ENCODE results near the gene ATP1B3. TPM values are rescaled to one million over a fixed set of nuclear protein-coding genes. Genes with fewer than 3 reads are reported as not detected.
"Not testable (repeated sequence)": the region's sequence is repeated elsewhere in the genome, so short reads cannot be mapped to it uniquely, and the experiment has no call there.

Gene ATP1B3
- total and polyA plus RNA-seq, 8 donors = 107 to 262 (median 127) TPM

DNA sequence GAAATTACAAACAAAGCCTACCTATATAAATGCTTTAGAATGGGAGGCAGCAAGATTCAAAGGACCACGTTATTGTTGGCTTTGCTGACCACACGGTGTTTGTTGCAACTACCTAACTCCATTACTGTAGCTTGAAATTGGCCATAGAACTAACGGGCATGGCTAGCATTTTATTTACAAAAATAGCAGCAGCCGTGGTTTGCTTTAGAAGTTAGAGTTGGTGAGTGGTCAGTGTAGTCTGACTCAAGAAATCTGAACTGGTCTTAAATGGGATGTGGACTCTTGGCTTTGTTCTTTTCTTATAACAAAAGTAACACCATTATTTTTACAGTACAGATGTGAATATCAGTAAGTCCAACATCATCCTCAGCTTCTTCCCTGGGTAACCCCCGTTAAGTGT lies 10.6 kb downstream of the ATP1B3 start:
- no peaks in the 10 kb centered on the region for H3K9me3 ChIP-seq
- TF ChIP-seq, protein P1, sequence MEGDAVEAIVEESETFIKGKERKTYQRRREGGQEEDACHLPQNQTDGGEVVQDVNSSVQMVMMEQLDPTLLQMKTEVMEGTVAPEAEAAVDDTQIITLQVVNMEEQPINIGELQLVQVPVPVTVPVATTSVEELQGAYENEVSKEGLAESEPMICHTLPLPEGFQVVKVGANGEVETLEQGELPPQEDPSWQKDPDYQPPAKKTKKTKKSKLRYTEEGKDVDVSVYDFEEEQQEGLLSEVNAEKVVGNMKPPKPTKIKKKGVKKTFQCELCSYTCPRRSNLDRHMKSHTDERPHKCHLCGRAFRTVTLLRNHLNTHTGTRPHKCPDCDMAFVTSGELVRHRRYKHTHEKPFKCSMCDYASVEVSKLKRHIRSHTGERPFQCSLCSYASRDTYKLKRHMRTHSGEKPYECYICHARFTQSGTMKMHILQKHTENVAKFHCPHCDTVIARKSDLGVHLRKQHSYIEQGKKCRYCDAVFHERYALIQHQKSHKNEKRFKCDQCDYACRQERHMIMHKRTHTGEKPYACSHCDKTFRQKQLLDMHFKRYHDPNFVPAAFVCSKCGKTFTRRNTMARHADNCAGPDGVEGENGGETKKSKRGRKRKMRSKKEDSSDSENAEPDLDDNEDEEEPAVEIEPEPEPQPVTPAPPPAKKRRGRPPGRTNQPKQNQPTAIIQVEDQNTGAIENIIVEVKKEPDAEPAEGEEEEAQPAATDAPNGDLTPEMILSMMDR (IDR thresholded peaks at IDR 0.05) = no peak
- DNase-seq (no peak), ATAC-seq (no peak)
- peaks cover 0 to 7% of the 10 kb centered on the region in 2 donors for H3K4me1 ChIP-seq
- no peak overlapping the region for H3K27ac ChIP-seq
- no peaks in the 10 kb centered on the region for H3K27me3 ChIP-seq
- no peak overlapping the region for H3K4me3 ChIP-seq
- intact Hi-C loops (cut with DNase I) = no loop called here
- peaks cover 0 to 8% of the 10 kb centered on the region in 2 donors for H3K36me3 ChIP-seq

DNA sequence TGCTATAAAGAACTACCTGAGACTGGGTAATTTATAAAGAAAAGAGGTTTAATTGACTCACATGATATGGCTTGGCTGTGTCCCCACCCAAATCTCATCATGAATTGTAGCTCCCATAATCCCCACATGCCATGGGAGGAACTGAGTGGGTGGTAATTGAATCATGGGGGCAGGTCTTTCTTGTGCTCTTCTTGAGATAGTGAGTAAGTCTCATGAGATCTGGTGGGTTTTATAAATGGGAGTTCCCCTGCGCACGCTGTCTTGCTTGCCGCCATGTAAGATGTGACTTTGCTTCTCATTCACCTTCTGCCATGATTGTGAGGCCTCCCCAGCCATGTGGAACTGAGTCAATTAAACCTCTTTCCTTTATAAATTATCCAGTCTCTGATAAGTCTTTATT lies 12.1 kb downstream of the ATP1B3 start:
- H3K36me3 ChIP-seq; DNase-seq; H3K4me3 ChIP-seq; H3K4me1 ChIP-seq; ATAC-seq; H3K9me3 ChIP-seq; intact Hi-C loops (cut with DNase I); H3K27ac ChIP-seq; H3K27me3 ChIP-seq: not testable (repeated sequence)

DNA sequence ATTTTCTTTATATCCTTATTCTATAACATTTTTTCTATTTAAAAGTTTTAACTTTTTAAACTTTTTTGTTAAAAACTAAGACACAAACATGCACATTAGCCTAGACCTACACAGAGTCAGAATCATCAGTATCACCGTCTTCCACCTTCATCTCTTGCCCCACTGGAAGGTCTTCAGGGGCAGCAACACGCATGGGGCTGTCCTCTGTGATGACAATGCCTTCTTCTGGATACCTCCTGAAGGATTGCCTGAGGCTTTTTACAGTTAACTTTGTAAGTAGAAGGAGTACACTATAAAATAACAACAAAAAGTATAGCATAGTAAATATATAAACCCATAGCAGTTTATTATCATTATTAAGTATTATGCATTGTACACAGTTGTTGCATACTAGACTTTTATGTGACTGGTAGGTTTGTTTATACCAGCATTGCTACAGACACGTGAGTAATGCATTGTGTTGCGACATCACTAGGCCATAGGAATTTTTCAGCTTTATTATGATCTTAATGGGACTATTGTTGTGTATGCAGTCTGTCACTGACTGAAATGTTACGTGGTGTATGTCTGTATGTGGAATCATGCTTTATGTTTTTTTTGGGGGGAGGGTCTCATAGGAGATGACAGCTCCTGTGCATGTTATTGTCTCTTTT lies 18.2 kb downstream of the ATP1B3 start:
- intact Hi-C loops (cut with DNase I) = no loop called here
- DNase-seq = peak in 2 of 4 donors; percentile 42 to 58
- Histone ChIP-seq H3K4me1 (peaks cover 0 to 6% of the 10 kb centered on the region in 2 donors), H3K9me3 (peaks cover 0 to 3% of the 10 kb centered on the region in 2 donors), H3K27ac (no peak overlapping the region), H3K4me3 (no peak overlapping the region), H3K27me3 (no peaks in the 10 kb centered on the region), H3K36me3 (peaks cover 0 to 4% of the 10 kb centered on the region in 2 donors)
- TF ChIP-seq, protein P1 (IDR thresholded peaks at IDR 0.05) = no peak
- ATAC-seq = peak; percentile 56

DNA sequence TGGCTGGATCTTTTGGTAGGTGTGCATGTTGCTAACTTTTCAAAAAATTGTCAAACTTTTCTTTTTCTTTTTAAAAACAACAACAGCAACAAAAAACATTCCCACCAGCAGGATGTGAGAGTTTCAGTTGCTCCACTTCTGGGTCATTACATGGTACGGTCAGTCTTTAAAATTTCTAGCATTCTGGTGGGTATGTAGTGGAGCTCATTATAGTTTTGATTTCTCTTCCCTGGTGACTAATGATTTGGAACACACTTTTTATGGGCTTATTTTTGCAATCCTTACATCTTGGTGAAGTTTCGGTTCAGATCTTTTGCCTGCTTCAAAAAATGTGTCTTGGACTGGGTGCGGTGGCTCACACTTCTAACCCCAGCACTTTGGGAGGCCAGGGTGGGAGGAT lies 19.3 kb downstream of the ATP1B3 start:
- H3K9me3 ChIP-seq = peaks cover 0 to 11% of the 10 kb centered on the region in 2 donors
- H3K4me3 ChIP-seq = no peak overlapping the region
- TF ChIP-seq, protein P1 (IDR thresholded peaks at IDR 0.05) = no peak
- intact Hi-C loops (cut with DNase I) = no loop called here
- H3K27me3 ChIP-seq = no peaks in the 10 kb centered on the region
- peaks cover 0 to 12% of the 10 kb centered on the region in 2 donors for H3K36me3 ChIP-seq
- ATAC-seq = no peak
- no peak for DNase-seq
- no peak overlapping the region for H3K27ac ChIP-seq
- peaks cover 0 to 6% of the 10 kb centered on the region in 2 donors for H3K4me1 ChIP-seq

DNA sequence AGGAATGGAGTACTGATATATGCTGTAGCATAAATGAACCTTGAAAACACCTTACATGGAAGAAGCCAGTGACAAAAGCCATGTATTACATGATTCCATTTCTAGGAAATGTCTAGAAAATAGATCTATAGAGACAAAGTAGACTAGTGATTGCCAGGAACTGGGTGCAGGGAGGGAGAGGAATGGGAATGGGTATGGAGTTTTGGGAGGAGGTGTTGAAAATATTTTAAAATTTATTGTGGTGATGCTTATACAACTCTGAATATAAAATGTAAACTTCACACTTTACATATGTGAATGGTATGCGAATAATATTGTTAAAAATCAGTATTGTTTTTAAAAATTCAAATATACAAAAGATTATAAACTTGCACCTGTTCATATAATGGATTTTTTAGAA lies 22.5 kb downstream of the ATP1B3 start:
- no peak overlapping the region for H3K4me3 ChIP-seq
- ATAC-seq (no peak), DNase-seq (no peak)
- peaks cover 0 to 6% of the 10 kb centered on the region in 2 donors for H3K4me1 ChIP-seq
- peaks cover 0 to 19% of the 10 kb centered on the region in 2 donors for H3K36me3 ChIP-seq
- no peaks in the 10 kb centered on the region for H3K27me3 ChIP-seq
- TF ChIP-seq, protein P1 (IDR thresholded peaks at IDR 0.05) = no peak
- intact Hi-C loops (cut with DNase I) = no loop called here
- peaks cover 0 to 11% of the 10 kb centered on the region in 2 donors for H3K9me3 ChIP-seq
- H3K27ac ChIP-seq = no peak overlapping the region

DNA sequence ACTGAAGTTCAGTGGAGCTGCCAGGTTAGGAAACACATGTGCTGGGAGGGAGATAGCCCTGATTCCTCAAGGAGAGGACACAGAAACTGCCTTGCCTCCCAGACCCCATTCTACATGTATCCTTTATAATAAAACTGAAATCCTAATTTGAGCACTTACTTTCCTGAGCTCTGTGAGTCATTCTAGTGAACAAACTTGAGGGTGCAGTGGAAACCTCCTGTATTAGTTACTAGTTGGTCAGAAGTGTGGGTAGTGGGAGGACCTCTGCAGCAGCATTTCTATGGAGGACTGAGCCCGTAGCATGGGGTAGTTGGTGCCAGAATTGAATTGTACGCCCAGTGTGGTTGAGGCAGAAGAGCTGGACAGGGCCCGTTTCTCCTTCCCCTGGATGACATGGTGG lies 23.9 kb downstream of the ATP1B3 start:
- Histone ChIP-seq H3K36me3 (peaks cover 0 to 33% of the 10 kb centered on the region in 2 donors), H3K9me3 (peaks cover 0 to 11% of the 10 kb centered on the region in 2 donors), H3K4me1 (no peaks in the 10 kb centered on the region), H3K4me3 (no peak overlapping the region), H3K27me3 (no peaks in the 10 kb centered on the region), H3K27ac (no peak overlapping the region)
- TF ChIP-seq, protein P1 (IDR thresholded peaks at IDR 0.05) = no peak
- intact Hi-C loops (cut with DNase I) = no loop called here
- ATAC-seq = no peak
- DNase-seq = no peak

Measured in left lung (tissue), 10 donors.